Peyer's patch (tissue), 4 donors: Measurements from ENCODE around the gene TRAPPC11.

Experiments
- POLR2A ChIP-seq, 2 donors: fragments of 450-650 bp; IDR thresholded peaks; one replicate each; pipeline ENCODE4 v1.5.1; 2017; ENCODE audit warnings: antibody characterized with exemption in 2 of 2, mild to moderate bottlenecking in 2 of 2, moderate library complexity in 2 of 2
- TF ChIP-seq, protein P1 (sequence below), 6 experiments: fragments of 450-650 bp in 4 of 6; fragments of 200-600 bp in 2 of 6; sonication (generic) in 1 of 6; IDR thresholded peaks; one replicate each; pipeline ENCODE4 v1.5.1; 2017 to 2019; ENCODE audit warnings: antibody characterized with exemption in 6 of 6, mild to moderate bottlenecking in 3 of 6, moderate library complexity in 1 of 6

- TF ChIP-seq, protein P1, sequence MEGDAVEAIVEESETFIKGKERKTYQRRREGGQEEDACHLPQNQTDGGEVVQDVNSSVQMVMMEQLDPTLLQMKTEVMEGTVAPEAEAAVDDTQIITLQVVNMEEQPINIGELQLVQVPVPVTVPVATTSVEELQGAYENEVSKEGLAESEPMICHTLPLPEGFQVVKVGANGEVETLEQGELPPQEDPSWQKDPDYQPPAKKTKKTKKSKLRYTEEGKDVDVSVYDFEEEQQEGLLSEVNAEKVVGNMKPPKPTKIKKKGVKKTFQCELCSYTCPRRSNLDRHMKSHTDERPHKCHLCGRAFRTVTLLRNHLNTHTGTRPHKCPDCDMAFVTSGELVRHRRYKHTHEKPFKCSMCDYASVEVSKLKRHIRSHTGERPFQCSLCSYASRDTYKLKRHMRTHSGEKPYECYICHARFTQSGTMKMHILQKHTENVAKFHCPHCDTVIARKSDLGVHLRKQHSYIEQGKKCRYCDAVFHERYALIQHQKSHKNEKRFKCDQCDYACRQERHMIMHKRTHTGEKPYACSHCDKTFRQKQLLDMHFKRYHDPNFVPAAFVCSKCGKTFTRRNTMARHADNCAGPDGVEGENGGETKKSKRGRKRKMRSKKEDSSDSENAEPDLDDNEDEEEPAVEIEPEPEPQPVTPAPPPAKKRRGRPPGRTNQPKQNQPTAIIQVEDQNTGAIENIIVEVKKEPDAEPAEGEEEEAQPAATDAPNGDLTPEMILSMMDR (IDR thresholded peaks at IDR 0.05) = no peak
- TF ChIP-seq POLR2A (IDR thresholded peaks at IDR 0.05) = no peak
Observed at GRCh38 chr4:183691897-183692296, 32.8 kb downstream of the TRAPPC11 start.
